Adrenal gland (tissue), 5 donors: Measurements from ENCODE around the gene MAD1L1.

Experiments
- CTCF ChIP-seq, 6 experiments: fragments of 450-650 bp in 4 of 6; fragments of 200-600 bp in 2 of 6; sonication (generic) in 1 of 6; IDR thresholded peaks; 1 replicate in 5 of 6; 2 replicates in 1 of 6; pipeline versions ENCODE4 v1.5.1 to v1.8.0; 2016 to 2021; ENCODE audit warnings: antibody characterized with exemption in 6 of 6, mild to moderate bottlenecking in 2 of 6, moderate library complexity in 1 of 6
- POLR2A ChIP-seq, 2 donors: fragments of 450-650 bp; IDR thresholded peaks; one replicate each; pipeline ENCODE4 v1.6.1; 2017; ENCODE audit warnings: antibody characterized with exemption in 2 of 2, mild to moderate bottlenecking in 2 of 2, moderate library complexity in 1 of 2
- donor health status: DM: no; HTN: no; CAD: no.

DNA sequence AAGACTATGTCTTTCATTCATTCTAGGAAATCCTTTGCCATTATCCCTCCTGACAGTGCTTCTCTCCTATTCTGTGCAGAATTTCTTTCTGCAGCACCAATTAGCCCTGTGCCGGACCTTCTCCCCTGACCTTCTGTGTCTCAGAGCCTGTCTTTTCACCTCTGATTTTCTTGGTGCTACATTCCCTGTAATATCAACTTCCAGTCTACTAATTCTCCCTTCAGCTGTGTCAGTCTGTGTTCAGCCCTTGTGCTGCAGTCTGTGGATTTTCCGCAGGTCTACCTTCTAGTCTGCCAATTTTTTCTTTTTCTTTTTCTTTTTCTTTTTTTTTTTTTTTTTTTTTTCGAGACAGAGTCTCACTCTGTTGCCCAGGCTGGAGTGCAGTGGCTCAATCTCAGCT, 446.9 kb downstream of the MAD1L1 start:
- TF ChIP-seq CTCF (IDR thresholded peaks at IDR 0.05) (no peak), POLR2A (IDR thresholded peaks at IDR 0.05) (no peak)
